Activated CD8-positive, alpha-beta memory T cell treated with anti-CD3 and anti-CD28 coated beads for 1 hour (primary cell): ENCODE measurements around the gene METTL23.
"Not testable (repeated sequence)": the region's sequence is repeated elsewhere in the genome, so short reads cannot be mapped to it uniquely, and the experiment has no call there.

ENCODE experiments used
- DNase-seq, 2 donors: peaks; one replicate each; pipeline ENCODE4 v3.0.0-alpha.2; 2020; ENCODE audit warnings: low read depth in 1 of 2; ENCODE audit errors: extremely low read depth in 1 of 2

Gene METTL23

DNA sequence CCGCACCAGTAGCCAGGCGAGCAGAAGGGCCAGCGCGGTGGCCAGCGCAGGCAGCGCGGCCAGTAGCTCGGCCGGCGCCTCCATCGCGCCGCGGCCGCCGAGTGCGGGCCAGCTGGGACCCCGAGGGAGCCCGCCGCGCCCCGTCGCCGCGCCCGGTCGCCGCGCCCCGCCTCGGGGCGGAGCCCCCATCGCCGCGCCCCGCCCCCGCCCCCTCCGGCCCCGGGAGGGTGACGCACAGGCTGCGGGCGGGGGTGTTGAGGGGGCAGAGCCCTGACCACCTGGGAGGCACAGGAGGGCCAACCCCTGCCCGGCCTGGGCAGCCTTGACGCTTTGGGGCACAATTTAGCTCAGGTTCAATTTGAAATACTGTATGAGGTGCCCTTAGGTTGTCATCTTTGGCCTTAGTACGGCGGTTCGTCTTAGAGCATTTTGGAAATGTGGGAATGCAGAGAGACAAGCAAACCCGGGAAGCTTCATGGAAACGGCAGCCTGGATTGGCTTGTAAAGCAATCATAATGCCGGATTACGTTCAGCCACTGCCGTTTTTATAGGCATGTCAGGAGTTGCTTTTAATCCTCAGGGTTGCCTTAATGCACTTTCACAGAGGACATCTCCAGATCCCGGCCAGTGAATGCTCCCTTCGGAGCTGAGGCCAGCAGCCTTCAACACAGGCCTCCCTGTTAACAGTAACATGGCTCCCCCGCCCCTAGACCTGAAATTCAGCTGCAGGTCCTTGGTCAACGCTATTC is 15.6 kb upstream of the METTL23 start, which contains the start of gene MXRA7:
Gene MXRA7, minus strand, starts transcription at position 103 of the 749 bp plus-strand sequence. Its CDS starts 19 bp downstream, at position 84.
- DNase-seq, result peak in 1 of 2 donors; percentile 43

DNA sequence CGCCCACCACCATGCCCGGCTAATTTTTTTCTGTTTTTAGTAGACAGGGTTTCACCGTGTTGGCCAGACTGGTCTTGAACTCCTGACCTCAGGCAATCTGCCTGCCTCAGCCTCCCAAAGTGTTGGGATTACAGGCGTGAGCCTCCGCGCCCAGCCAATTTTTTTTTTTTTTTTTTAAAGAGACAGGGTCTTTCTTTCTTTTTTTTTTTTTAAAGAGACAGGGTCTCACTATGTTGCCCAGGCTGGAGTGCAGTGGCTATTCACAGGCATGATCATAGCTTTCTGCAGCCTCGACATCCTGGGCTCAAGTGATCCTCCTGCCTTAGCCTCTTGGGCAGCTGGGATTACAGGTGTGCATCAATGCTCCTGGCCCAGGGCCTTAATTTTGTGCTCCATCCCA is 14.3 kb upstream of the METTL23 start:
- not testable (repeated sequence) for DNase-seq

- DNase-seq, result no peak
Observed at GRCh38 chr17:76713765-76714164, 12.9 kb upstream of the METTL23 start.

GRCh38 chr17:76714336-76714735 is 12.3 kb upstream of the METTL23 start:
- no peak for DNase-seq

GRCh38 chr17:76714822-76715495 is 11.7 kb upstream of the METTL23 start:
- DNase-seq, result peak; percentile 50 to 69

GRCh38 chr17:76715496-76715830 is 11.2 kb upstream of the METTL23 start:
- DNase-seq, result no peak

- DNase-seq, result peak; percentile 42 to 71
Observed at GRCh38 chr17:76716146-76716838, 10.3 kb upstream of the METTL23 start.

DNA sequence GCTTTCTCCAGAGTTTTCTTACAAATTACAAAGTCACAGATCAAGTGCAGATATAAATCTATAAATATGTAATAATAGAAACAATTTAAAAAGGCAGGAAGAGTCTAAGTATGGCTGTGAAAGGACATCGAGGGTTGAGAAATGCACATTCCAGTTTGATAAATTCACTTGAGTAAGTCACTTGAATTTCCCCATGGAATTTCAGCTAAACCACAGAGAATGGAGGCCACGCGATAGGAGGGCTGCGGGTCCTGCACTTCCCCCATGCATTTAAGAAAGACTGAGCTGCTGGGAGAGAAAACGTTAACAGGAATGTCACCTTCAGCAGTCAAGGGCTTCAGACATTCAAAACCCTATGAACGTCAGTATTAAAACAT is 9.8 kb upstream of the METTL23 start:
- no peak for DNase-seq

GRCh38 chr17:76718516-76718915 is 8.1 kb upstream of the METTL23 start:
- DNase-seq, result no peak

- no peak for DNase-seq
Observed at GRCh38 chr17:76720211-76720610, 6.4 kb upstream of the METTL23 start.

DNA sequence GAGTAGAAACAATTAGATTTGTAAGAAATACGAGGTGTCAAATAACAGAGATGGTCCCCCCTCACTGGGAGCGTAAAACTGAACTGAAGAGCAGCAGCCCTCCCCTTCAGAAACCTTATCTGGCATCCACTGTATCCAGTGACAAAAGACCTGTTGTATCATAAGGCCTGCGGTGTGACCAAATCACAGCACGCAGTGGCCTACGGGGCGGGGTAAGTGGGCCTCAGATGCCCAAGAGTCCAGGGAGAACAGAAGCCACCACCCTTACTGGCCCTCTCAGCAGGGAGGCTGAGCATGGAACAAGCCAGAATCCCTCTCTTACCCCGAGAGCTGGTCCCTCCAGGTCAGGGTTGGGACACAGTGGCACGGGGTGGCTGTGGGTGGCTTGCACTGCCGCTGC is 5.7 kb upstream of the METTL23 start:
- no peak for DNase-seq

- no peak for DNase-seq
Observed at GRCh38 chr17:76721463-76721862, 5.2 kb upstream of the METTL23 start.

GRCh38 chr17:76722279-76722678 is 4.4 kb upstream of the METTL23 start:
- DNase-seq, result no peak

GRCh38 chr17:76722977-76723376 is 3.7 kb upstream of the METTL23 start:
- DNase-seq, result not testable (repeated sequence)

DNA sequence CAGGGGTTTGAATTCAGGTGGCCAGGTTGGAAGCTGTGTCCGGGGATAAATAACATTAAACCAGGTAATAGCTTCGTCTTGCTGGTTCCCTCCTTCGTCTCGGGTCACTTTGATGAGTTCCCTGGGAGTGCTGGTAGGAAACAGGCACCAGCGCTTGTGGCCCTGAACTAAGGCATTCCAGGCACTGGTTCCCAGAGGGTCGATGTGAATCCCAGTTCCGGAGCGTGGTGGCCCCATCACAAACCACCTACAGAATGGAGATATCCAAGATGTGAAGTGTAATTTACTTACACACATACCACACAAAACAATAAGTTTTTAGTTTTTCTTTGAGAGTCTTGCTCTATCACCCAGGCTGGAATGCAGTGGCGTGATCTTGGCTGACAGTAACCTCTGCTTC is 2.8 kb upstream of the METTL23 start:
- no peak for DNase-seq

DNA sequence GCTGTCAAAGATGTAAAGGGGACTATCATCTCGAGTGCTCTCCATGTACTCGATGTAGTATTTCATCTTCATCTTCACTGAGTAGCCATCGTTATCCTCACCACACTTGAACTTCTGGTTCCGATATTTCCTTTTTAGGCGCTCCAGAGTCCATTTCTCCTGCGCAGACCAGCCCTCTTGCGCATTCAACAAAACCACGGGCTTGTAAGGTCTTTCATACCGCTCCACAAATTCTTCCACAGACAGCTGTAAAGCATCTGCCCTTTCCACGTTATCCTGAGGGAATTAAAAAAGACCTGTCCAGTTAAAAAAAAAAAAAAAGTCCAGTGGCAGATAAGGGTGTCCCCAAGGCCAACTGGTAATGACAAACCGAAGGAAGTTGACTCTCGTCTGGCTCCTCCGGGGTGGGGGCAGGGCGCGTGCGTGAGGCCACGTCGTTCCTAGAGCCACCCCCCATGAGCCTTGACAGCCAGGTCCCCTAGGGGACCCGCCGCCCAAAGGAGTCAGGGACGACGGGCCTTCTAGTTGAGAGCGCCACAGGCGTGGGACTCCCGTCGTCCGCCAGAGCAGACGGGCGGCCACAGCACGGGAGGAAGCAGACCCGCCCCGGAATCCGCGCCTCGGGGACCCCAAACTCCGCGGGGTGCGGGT is 934 bp upstream of the METTL23 start:
- DNase-seq, result peak; percentile 37 to 50

GRCh38 chr17:76726231-76726775 is 336 bp upstream of the METTL23 start, which contains the start of gene JMJD6:
Gene JMJD6, minus strand, starts transcription at chr17:76726606. Its CDS starts 131 bp downstream, at chr17:76726475.
- peak in 1 of 2 donors; percentile 92 for DNase-seq

DNA sequence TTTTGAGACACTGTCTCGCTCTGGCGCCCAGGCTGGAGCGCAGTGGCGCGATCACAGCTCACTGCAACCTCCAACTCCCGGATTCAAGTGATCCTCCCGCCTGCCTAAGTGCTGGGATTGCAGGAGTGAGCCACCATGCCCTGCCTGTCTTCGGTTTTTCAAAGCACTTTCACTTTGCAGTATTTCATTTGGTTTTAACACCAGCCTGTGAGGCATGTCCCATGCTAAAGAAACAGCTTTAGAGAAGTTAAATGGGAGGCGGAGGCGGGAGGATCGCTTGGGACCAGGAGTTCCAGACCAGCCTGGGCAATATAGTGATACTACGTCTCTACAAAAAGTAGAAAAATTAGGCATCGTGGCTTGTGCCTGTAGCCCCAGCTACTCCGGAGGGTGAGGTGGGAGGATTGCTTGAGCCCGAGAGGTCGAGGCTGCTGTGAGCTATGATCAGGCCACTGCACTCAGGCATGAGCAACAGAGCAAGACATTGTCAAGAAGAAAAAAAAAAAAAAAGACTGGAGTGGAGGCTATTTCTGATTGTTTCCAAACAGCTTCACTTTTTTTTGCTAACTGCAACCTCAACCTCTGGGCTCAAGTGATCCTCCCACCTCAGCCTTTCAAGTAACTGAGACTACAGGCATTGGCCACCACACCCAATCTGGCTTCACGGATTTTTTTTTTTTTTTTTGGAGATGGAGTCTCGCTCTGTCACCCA is 1.3 kb downstream of the METTL23 start:
- DNase-seq, result no peak

DNA sequence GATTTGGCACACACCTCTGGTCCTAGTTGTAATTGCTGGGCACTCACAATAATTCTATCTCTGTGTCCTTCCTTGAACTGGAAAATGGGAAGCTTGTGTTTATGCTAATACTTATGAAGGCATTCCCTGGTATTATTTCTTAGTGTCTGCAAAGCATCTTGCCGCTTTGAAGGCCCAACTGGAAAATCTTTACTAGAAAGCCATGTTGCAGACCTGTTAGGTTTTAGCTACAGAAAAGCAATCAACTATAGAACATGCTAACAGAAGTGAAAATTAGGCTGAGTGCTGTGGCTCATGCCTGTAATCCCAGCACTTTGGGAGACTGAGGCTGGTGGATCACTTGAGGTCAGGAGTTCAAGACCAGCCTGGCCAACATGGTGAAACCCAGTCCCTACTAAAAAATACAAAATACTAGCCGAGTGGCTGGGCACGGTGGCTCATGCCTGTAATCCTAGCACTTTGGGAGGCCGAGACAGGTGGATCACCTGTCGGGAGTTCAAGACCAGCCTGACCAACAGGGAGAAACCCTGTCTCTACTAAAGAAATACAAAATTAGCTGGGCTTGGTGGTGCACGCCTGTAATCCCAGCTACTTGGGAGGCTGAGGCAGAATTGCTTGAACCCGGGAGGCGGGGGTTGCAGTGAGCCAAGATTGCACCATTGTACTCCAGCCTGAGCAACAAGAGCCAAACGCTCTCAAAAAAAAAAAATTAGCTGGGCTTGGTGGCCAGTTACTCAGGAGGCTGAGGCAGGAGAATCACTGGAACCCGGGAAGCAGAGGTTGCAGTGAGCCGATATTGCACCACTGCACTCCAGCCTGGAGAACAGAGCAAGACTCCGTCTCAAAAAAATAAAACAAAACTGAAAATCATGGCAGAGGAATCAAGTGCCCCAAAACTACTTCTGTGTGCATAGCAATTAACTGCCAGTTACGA is 5.4 kb downstream of the METTL23 start:
- not testable (repeated sequence) for DNase-seq
